Activated CD4-positive, alpha-beta T cell treated with anti-CD3 and anti-CD28 coated beads, Interleukin-2, amount 50 U/mL, for 1 hour (primary cell): ENCODE data around the gene PFDN4.

Experiments
- DNase-seq: peaks from one replicate; pipeline ENCODE4 v3.0.0-alpha.2; 2020

Gene PFDN4

GRCh38 chr20:54173653-54174456, 34.0 kb upstream of the PFDN4 start, which contains the start of gene CYP24A1:
Gene CYP24A1, minus strand, starts transcription at chr20:54173986. Its CDS starts 407 bp downstream, at chr20:54173579.
- no peak for DNase-seq

GRCh38 chr20:54174457-54175175, 33.3 kb upstream of the PFDN4 start:
- DNase-seq = no peak

- DNase-seq = no peak
Observed at GRCh38 chr20:54176610-54177009, 31.3 kb upstream of the PFDN4 start.

- DNase-seq = no peak
Observed at GRCh38 chr20:54177378-54177777, 30.5 kb upstream of the PFDN4 start.

- DNase-seq = no peak
Observed at GRCh38 chr20:54178256-54178655, 29.6 kb upstream of the PFDN4 start.

- DNase-seq = no peak
Observed at GRCh38 chr20:54179946-54180345, 27.9 kb upstream of the PFDN4 start.

GRCh38 chr20:54180931-54181330, 27.0 kb upstream of the PFDN4 start:
- no peak for DNase-seq

- no peak for DNase-seq
Observed at GRCh38 chr20:54184071-54184470, 23.8 kb upstream of the PFDN4 start.

GRCh38 chr20:54184904-54185626, 22.8 kb upstream of the PFDN4 start:
- no peak for DNase-seq

GRCh38 chr20:54188132-54188849, 19.6 kb upstream of the PFDN4 start:
- no peak for DNase-seq

GRCh38 chr20:54189630-54190029, 18.3 kb upstream of the PFDN4 start:
- DNase-seq = no peak

- DNase-seq = no peak
Observed at GRCh38 chr20:54190217-54190616, 17.7 kb upstream of the PFDN4 start.

- DNase-seq = no peak
Observed at GRCh38 chr20:54193817-54194216, 14.1 kb upstream of the PFDN4 start.

GRCh38 chr20:54194724-54195438, 13.0 kb upstream of the PFDN4 start:
- DNase-seq = no peak

- DNase-seq = no peak
Observed at GRCh38 chr20:54195483-54196472, 12.1 kb upstream of the PFDN4 start.

- no peak for DNase-seq
Observed at GRCh38 chr20:54197621-54198604, 10.0 kb upstream of the PFDN4 start.

- DNase-seq = no peak
Observed at GRCh38 chr20:54199283-54199682, 8.6 kb upstream of the PFDN4 start.

- peak; percentile 66 for DNase-seq
Observed at GRCh38 chr20:54199721-54200176, 8.1 kb upstream of the PFDN4 start.

- no peak for DNase-seq
Observed at GRCh38 chr20:54200487-54201267, 7.2 kb upstream of the PFDN4 start.
